PC-3 (cell line): Measurements from ENCODE around the gene PAQR9. TPM values are rescaled to one million over a fixed set of nuclear protein-coding genes. Genes with fewer than 3 reads are reported as not detected.

Experiments used
- ATAC-seq: fragments of 200-7000 bp; cut with Tn5 transposase; 2 replicates; pipeline ENCODE4 v1.9.1; 2020; ENCODE audit warnings: mild to moderate bottlenecking, moderate library complexity
- BruUV-seq: library from RNA; stranded (reverse); fragments of 400-500 nt; replicated peaks from 2 replicates; lab custom pipeline; 2021; lab: Mats Ljungman, UMichigan
- CTCF ChIA-PET: fragments of 300-600 bp; sonication (Branson Sonifier 250); formaldehyde crosslinking; loops from one replicate; lab custom pipeline; 2022; ENCODE audit warnings: antibody characterized with exemption; lab: Charles Lee
- POLR2A ChIA-PET: fragments of 300-600 bp; sonication (Branson Sonifier 250); formaldehyde crosslinking; loops from one replicate; lab custom pipeline; 2022; ENCODE audit warnings: antibody characterized with exemption; ENCODE audit not compliant: unreplicated experiment; lab: Charles Lee
- DNase-seq: peaks from one replicate; pipeline ENCODE4 v3.0.0-alpha.2; 2015
- H2AFZ ChIP-seq: fragments of 300-600 bp; sonication (generic); 2 replicates; pipeline ENCODE4 v1.6.0; 2016; ENCODE audit warnings: antibody characterized with exemption, low read length
- H3F3A ChIP-seq: fragments of 300-600 bp; sonication (generic); one replicate; pipeline ENCODE4 v1.6.0; 2017; ENCODE audit warnings: antibody characterized with exemption, low read length, control low read depth, mild to moderate bottlenecking; ENCODE audit not compliant: unreplicated experiment
- H3K27ac ChIP-seq: fragments of 300-600 bp; sonication (generic); 2 replicates; pipeline ENCODE4 v1.5.1; 2016; ENCODE audit warnings: mild to moderate bottlenecking, low read length
- H3K27me3 ChIP-seq: fragments of 300-600 bp; sonication (generic); 2 replicates; pipeline ENCODE4 v1.6.1; 2016; ENCODE audit warnings: low read length, mixed read lengths
- H3K36me3 ChIP-seq: fragments of 300-600 bp; sonication (generic); 2 replicates; pipeline ENCODE4 v1.6.1; 2016; ENCODE audit warnings: low read depth, mixed run types, low read length, mixed read lengths
- H3K4me1 ChIP-seq: fragments of 300-600 bp; sonication (generic); 2 replicates; pipeline ENCODE4 v1.5.1; 2016; ENCODE audit warnings: low read length; ENCODE audit not compliant: insufficient read depth
- H3K4me2 ChIP-seq: fragments of 300-600 bp; sonication (generic); 2 replicates; pipeline ENCODE4 v1.6.0; 2016; ENCODE audit warnings: low read length
- H3K4me3 ChIP-seq: fragments of 300-600 bp; sonication (generic); 2 replicates; pipeline ENCODE4 v1.5.1; 2016; ENCODE audit warnings: mild to moderate bottlenecking, low read length, mixed read lengths
- H3K79me2 ChIP-seq: fragments of 300-600 bp; sonication (generic); 2 replicates; pipeline ENCODE4 v1.6.1; 2017; ENCODE audit warnings: low read length, mixed read lengths
- H3K9ac ChIP-seq: fragments of 300-600 bp; sonication (generic); 2 replicates; pipeline ENCODE4 v1.6.0; 2016; ENCODE audit warnings: mild to moderate bottlenecking, low read length
- H3K9me2 ChIP-seq: fragments of 300-600 bp; sonication (generic); replicated peaks from 2 replicates; pipeline ENCODE4 v1.6.1; 2016; ENCODE audit warnings: mixed run types, low read length, mixed read lengths
- H3K9me3 ChIP-seq: fragments of 300-600 bp; sonication (generic); 2 replicates; pipeline ENCODE4 v1.6.1; 2016; ENCODE audit warnings: low read length, mixed read lengths
- H4K20me1 ChIP-seq: fragments of 300-600 bp; sonication (generic); 2 replicates; pipeline ENCODE4 v1.6.1; 2016; ENCODE audit warnings: low read length, mixed read lengths
- EZH2 ChIP-seq: fragments of 300-600 bp; sonication (generic); IDR thresholded peaks from one replicate; pipeline ENCODE4 v1.6.1; 2017; ENCODE audit warnings: antibody characterized with exemption, mild to moderate bottlenecking, low read length; ENCODE audit not compliant: unreplicated experiment
- EZH2phosphoT487 ChIP-seq: fragments of 300-600 bp; sonication (generic); IDR thresholded peaks from 2 replicates; pipeline ENCODE4 v1.6.1; 2018; ENCODE audit warnings: mild to moderate bottlenecking, antibody characterized with exemption, low read length, borderline replicate concordance
- intact Hi-C: fragments of 100-400 bp; cut with micrococcal nuclease; formaldehyde crosslinking; loops from 2 replicates; pipeline ENCODE4 v1.9.0; 2023
- total RNA-seq: library from RNA; depleted of rRNA; stranded (reverse); fragments of >200 nt; gene quantifications from 2 replicates; pipeline ENCODE4 v1.2.3, GENCODE V29; 2014
- TF ChIP-seq, protein P1 (sequence below): fragments of 300-600 bp; sonication (generic); conservative IDR thresholded peaks from 2 replicates; pipeline ENCODE4 v1.5.1; 2017; ENCODE audit warnings: antibody characterized with exemption, low read depth, mild to moderate bottlenecking, low read length

PAQR9 gene
- total RNA-seq, 1 experiment from 2014 or later = not detected

- TF ChIP-seq, protein P1, sequence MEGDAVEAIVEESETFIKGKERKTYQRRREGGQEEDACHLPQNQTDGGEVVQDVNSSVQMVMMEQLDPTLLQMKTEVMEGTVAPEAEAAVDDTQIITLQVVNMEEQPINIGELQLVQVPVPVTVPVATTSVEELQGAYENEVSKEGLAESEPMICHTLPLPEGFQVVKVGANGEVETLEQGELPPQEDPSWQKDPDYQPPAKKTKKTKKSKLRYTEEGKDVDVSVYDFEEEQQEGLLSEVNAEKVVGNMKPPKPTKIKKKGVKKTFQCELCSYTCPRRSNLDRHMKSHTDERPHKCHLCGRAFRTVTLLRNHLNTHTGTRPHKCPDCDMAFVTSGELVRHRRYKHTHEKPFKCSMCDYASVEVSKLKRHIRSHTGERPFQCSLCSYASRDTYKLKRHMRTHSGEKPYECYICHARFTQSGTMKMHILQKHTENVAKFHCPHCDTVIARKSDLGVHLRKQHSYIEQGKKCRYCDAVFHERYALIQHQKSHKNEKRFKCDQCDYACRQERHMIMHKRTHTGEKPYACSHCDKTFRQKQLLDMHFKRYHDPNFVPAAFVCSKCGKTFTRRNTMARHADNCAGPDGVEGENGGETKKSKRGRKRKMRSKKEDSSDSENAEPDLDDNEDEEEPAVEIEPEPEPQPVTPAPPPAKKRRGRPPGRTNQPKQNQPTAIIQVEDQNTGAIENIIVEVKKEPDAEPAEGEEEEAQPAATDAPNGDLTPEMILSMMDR = no peak
- no peak for TF ChIP-seq EZH2
- no peak for TF ChIP-seq EZH2phosphoT487
- Histone ChIP-seq H3K4me2 (no peak overlapping the region), H3K36me3 (no peaks in the 10 kb centered on the region), H3K9ac (no peak overlapping the region), H3K79me2 (no peaks in the 10 kb centered on the region), H3F3A (no peaks in the 10 kb centered on the region), H3K27me3 (no peaks in the 10 kb centered on the region), H4K20me1 (no peaks in the 10 kb centered on the region), H3K9me2 (no peaks in the 10 kb centered on the region), H3K4me3 (no peak overlapping the region), H2AFZ (no peak overlapping the region), H3K4me1 (no peaks in the 10 kb centered on the region), H3K9me3 (no peaks in the 10 kb centered on the region), H3K27ac (no peak overlapping the region)
- no TSS peak for BruUV-seq
- DNase-seq (no peak), ATAC-seq (no peak)
- CTCF ChIA-PET = no interaction called here
- intact Hi-C loops = no loop called here
- POLR2A ChIA-PET = no interaction called here
Measured at GRCh38 chr3:142934887-142935269, 28.6 kb downstream of the PAQR9 start.

DNA sequence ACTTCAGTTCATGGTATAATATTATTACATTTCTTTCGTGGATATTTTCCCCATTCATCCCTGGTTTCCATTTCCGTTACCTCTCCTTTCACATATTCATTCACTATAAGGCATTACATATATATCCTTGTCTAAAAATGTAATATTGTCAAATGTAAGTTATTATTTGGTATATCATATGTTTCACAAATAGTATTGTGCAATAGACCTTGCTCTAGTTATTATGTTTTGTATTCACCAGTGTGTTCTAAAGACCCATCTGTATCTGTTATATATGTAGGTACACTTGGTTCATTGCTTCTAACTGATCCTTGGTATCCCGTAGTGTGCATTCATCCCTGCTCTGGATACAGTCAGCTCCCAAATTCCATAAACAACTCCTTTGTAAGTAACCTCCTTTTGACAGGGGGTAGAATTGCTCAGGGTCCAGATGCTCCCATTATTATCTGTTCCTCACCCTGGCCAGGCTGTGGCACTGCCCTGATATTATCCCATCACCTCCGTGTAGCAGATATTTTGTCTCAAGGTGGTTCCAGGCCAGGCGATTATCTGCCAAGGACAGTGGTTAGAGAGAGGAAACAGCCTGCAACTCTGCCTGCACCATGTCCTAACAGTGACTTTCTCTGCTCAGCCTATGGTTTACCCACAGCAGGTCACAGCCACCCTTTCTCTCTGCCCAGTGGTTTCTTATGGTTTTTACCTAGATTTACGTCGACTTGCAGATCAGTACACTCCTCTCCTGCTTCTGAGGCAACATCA is 29.2 kb downstream of the PAQR9 start:
- TF ChIP-seq, protein P1 = no peak
- TF ChIP-seq EZH2 (no peak), EZH2phosphoT487 (no peak)
- Histone ChIP-seq H3K9me3 (no peaks in the 10 kb centered on the region), H3K36me3 (no peaks in the 10 kb centered on the region), H3K4me3 (no peak overlapping the region), H3K79me2 (no peaks in the 10 kb centered on the region), H4K20me1 (no peaks in the 10 kb centered on the region), H3K9me2 (no peaks in the 10 kb centered on the region), H3K27me3 (no peaks in the 10 kb centered on the region), H3K4me1 (no peaks in the 10 kb centered on the region), H3K27ac (no peak overlapping the region), H3F3A (no peaks in the 10 kb centered on the region), H3K9ac (no peak overlapping the region), H2AFZ (no peak overlapping the region), H3K4me2 (no peak overlapping the region)
- no peak for ATAC-seq
- DNase-seq = no peak
- ChIA-PET POLR2A (no interaction called here), CTCF (no interaction called here)
- intact Hi-C loops = no loop called here
- no TSS peak for BruUV-seq

GRCh38 chr3:142931222-142931621 is 32.3 kb downstream of the PAQR9 start:
- no peak overlapping the region for H3K27ac ChIP-seq
- DNase-seq (peak; percentile 21), ATAC-seq (peak; percentile 59)
- no TSS peak for BruUV-seq
- CTCF ChIA-PET = no interaction called here
- no peaks in the 10 kb centered on the region for H3K79me2 ChIP-seq
- H4K20me1 ChIP-seq = no peaks in the 10 kb centered on the region
- no peak overlapping the region for H2AFZ ChIP-seq
- no peak overlapping the region for H3K4me3 ChIP-seq
- POLR2A ChIA-PET = no interaction called here
- H3F3A ChIP-seq = no peaks in the 10 kb centered on the region
- H3K27me3 ChIP-seq = no peaks in the 10 kb centered on the region
- no peak for TF ChIP-seq EZH2
- TF ChIP-seq EZH2phosphoT487 = no peak
- TF ChIP-seq, protein P1 = 0 out of 2 replicates have a peak, but pooled peaks have one; percentile 22
- no peaks in the 10 kb centered on the region for H3K4me1 ChIP-seq
- H3K9ac ChIP-seq = no peak overlapping the region
- no peaks in the 10 kb centered on the region for H3K36me3 ChIP-seq
- H3K9me3 ChIP-seq = no peaks in the 10 kb centered on the region
- H3K9me2 ChIP-seq = no peaks in the 10 kb centered on the region
- intact Hi-C loops = loop anchor here (2.0 kb wide), 1 partner anchor 102 kb away; no protein-coding TSS in a partner anchor
- no peak overlapping the region for H3K4me2 ChIP-seq
